Neuronal stem cell (in vitro differentiated cells): ENCODE data around the gene ZSWIM8.
"Not testable (repeated sequence)": the region's sequence is repeated elsewhere in the genome, so short reads cannot be mapped to it uniquely, and the experiment has no call there.

ENCODE experiments used
- DNase-seq: peaks from one replicate; pipeline ENCODE4 v3.0.0-alpha.2; 2013; ENCODE audit warnings: low spot score
- H2AFZ ChIP-seq: one replicate; pipeline ENCODE4 v1.6.1; 2013; ENCODE audit warnings: mild to moderate bottlenecking, low read length, inconsistent platforms
- H2AK5ac ChIP-seq: 2 replicates; pipeline ENCODE4 v1.6.1; 2013; ENCODE audit warnings: low read depth, mild to moderate bottlenecking, inconsistent platforms, low read length, moderate library complexity, mixed read lengths
- H2BK120ac ChIP-seq: 2 replicates; pipeline ENCODE4 v1.6.1; 2013; ENCODE audit warnings: low read depth, mild to moderate bottlenecking, inconsistent platforms, low read length, moderate library complexity, mixed read lengths
- H2BK12ac ChIP-seq: one replicate; pipeline ENCODE4 v1.6.1; 2013; ENCODE audit warnings: low read length, inconsistent platforms
- H2BK15ac ChIP-seq: 2 replicates; pipeline ENCODE4 v1.6.1; 2013; ENCODE audit warnings: mild to moderate bottlenecking, low read length, inconsistent platforms, mixed read lengths
- H2BK5ac ChIP-seq: one replicate; pipeline ENCODE4 v1.6.1; 2013; ENCODE audit warnings: inconsistent platforms, mild to moderate bottlenecking, low read length, moderate library complexity
- H3K14ac ChIP-seq: one replicate; pipeline ENCODE4 v1.6.1; 2013; ENCODE audit warnings: low read length, inconsistent platforms
- H3K18ac ChIP-seq: 2 replicates; pipeline ENCODE4 v1.6.1; 2013; ENCODE audit warnings: low read length, inconsistent platforms
- H3K23ac ChIP-seq: 2 replicates; pipeline ENCODE4 v1.6.1; 2013; ENCODE audit warnings: low read depth, mild to moderate bottlenecking, mixed read lengths, low read length, inconsistent platforms; ENCODE audit not compliant: poor library complexity
- H3K27ac ChIP-seq: replicated peaks from 3 replicates; pipeline ENCODE4 v1.5.1; 2013; ENCODE audit warnings: low read length, inconsistent platforms
- H3K27me3 ChIP-seq, 3 experiments: 2 replicates each; pipeline ENCODE4 v1.6.1; 2013; ENCODE audit warnings: low read length in 3 of 3, mild to moderate bottlenecking in 2 of 3, inconsistent platforms in 1 of 3, low read depth in 1 of 3, mixed read lengths in 1 of 3, moderate library complexity in 1 of 3; ENCODE audit not compliant: control insufficient read depth in 3 of 3, insufficient read depth in 3 of 3
- H3K36me3 ChIP-seq, 2 donors: replicated peaks in 1 of 2; 2 replicates each; pipeline ENCODE4 v1.6.1; 2013; ENCODE audit warnings: low read length in 2 of 2; ENCODE audit not compliant: control insufficient read depth in 2 of 2, insufficient read depth in 2 of 2
- H3K4ac ChIP-seq: 2 replicates; pipeline ENCODE4 v1.6.1; 2013; ENCODE audit warnings: inconsistent platforms, mild to moderate bottlenecking, low read length, moderate library complexity
- H3K4me1 ChIP-seq, 2 donors: 1 replicate in 1 of 2; 2 replicates in 1 of 2; pipeline ENCODE4 v1.6.1; 2013; ENCODE audit warnings: low read length in 2 of 2, low read depth in 1 of 2; ENCODE audit not compliant: control insufficient read depth in 2 of 2, insufficient read depth in 1 of 2
- H3K4me2 ChIP-seq: one replicate; pipeline ENCODE4 v1.6.1; 2013; ENCODE audit warnings: mild to moderate bottlenecking, low read length, inconsistent platforms; ENCODE audit not compliant: insufficient read depth, poor library complexity, severe bottlenecking
- H3K4me3 ChIP-seq, 2 donors: 2 replicates each; pipeline ENCODE4 v1.5.1; 2013; ENCODE audit warnings: low read length in 2 of 2, mild to moderate bottlenecking in 2 of 2, inconsistent platforms in 1 of 2, moderate library complexity in 1 of 2
- H3K79me1 ChIP-seq: one replicate; pipeline ENCODE4 v1.6.1; 2013; ENCODE audit warnings: low read depth, mild to moderate bottlenecking, inconsistent platforms, low read length, moderate library complexity
- H3K9ac ChIP-seq: one replicate; pipeline ENCODE4 v1.6.1; 2013; ENCODE audit warnings: mild to moderate bottlenecking, low read depth, low read length, inconsistent platforms; ENCODE audit not compliant: poor library complexity
- H3K9me3 ChIP-seq, 2 donors: replicated peaks in 1 of 2; 2 replicates each; pipeline versions ENCODE3 to v1.6.1; 2013; ENCODE audit warnings: low read length in 2 of 2, mild to moderate bottlenecking in 2 of 2, inconsistent platforms in 1 of 2, low read depth in 1 of 2, mixed read lengths in 1 of 2, moderate library complexity in 1 of 2; ENCODE audit not compliant: control insufficient read depth in 2 of 2, insufficient read depth in 1 of 2
- H4K8ac ChIP-seq: one replicate; pipeline ENCODE4 v1.6.1; 2013; ENCODE audit warnings: low read depth, mild to moderate bottlenecking, inconsistent platforms, low read length, moderate library complexity
- H4K91ac ChIP-seq: one replicate; pipeline ENCODE4 v1.6.1; 2013; ENCODE audit warnings: low read length, low read depth, mild to moderate bottlenecking, inconsistent platforms; ENCODE audit not compliant: poor library complexity
- WGBS, 2 donors: extraction: QIAGEN DNeasy Blood & Tissue Kit; methylation state at CpG; one replicate each; pipeline ENCODE4 v1.1.7; 2013; ENCODE audit warnings: missing lambda C conversion rate in 2 of 2, mixed read lengths in 1 of 2; ENCODE audit not compliant: insufficient read length in 2 of 2, insufficient replicate concordance in 1 of 2; ENCODE audit errors: extremely low coverage in 2 of 2; 5-methylcytosine and 5-hydroxymethylcytosine counted together

ZSWIM8 gene

DNA sequence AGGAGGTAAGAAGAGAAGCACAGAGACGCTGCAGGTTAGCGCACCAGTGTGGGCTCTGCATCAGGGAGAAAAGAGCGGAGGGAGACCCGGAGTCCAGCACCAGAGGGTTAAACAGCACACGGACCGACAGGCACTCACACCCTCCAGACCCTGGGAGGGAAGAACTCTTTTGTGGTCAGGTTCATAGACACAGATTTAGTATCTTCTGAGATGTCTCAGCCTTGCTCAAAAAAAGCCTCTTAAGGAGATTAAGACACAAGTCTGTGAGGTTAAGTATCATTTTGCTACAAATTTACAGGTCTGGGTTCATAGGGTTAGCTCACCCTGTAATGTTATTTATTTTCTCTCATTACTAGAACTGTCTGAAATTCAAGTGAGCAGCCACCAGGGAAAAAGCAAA lies 42.8 kb downstream of the ZSWIM8 start:
- no CpG with 5 or more reads among the region's 6 CpGs for WGBS, 2 donors
- H2BK120ac ChIP-seq, result no peak overlapping the region
- H3K23ac ChIP-seq, result no peak overlapping the region
- H3K9me3 ChIP-seq, result no peaks in the 10 kb centered on the region
- H2AFZ ChIP-seq, result no peak overlapping the region
- H3K36me3 ChIP-seq, result peaks cover 12 to 28% of the 10 kb centered on the region in 2 donors
- no peak overlapping the region for H3K18ac ChIP-seq
- H2BK12ac ChIP-seq, result no peak overlapping the region
- DNase-seq, result no peak
- no peak overlapping the region for H3K4ac ChIP-seq
- H3K4me2 ChIP-seq, result no peak overlapping the region
- no peak overlapping the region for H2BK15ac ChIP-seq
- no peak overlapping the region for H2BK5ac ChIP-seq
- H3K4me1 ChIP-seq, result peaks cover 0 to 1% of the 10 kb centered on the region in 2 donors
- H2AK5ac ChIP-seq, result no peak overlapping the region
- peaks cover 2% of the 10 kb centered on the region for H3K79me1 ChIP-seq
- H4K91ac ChIP-seq, result no peak overlapping the region
- H3K14ac ChIP-seq, result no peak overlapping the region
- H3K27me3 ChIP-seq, result no peaks in the 10 kb centered on the region
- no peak overlapping the region for H3K27ac ChIP-seq
- no peak overlapping the region for H4K8ac ChIP-seq
- H3K9ac ChIP-seq, result no peak overlapping the region
- no peak overlapping the region for H3K4me3 ChIP-seq

DNA sequence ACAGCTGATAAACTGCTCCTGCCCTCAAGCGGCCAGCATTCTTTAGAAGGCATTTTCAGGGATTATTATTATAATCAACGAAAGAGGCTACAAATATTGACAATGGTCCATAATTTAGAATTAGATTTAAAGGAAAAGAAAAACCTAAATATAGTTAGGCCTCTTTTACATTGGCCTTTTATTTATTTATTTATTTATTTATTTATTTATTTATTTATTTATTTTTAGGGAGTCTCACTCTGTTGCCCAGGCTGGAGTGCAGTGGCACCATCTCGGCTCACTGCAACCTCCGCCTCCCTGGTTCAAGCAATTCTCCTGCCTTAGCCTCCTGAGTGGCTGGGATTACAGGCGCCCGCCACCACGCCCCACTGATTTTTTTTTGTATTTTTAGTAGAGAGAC lies 43.7 kb downstream of the ZSWIM8 start:
- H3K36me3 ChIP-seq, result peaks cover 10 to 19% of the 10 kb centered on the region in 2 donors
- H2BK12ac ChIP-seq, H2BK5ac ChIP-seq, H2AFZ ChIP-seq, DNase-seq, H3K14ac ChIP-seq, H3K79me1 ChIP-seq, H4K91ac ChIP-seq, H3K23ac ChIP-seq, H2BK120ac ChIP-seq, H2BK15ac ChIP-seq, H3K4me3 ChIP-seq, H2AK5ac ChIP-seq, H3K27ac ChIP-seq, H3K4me1 ChIP-seq, H3K4me2 ChIP-seq, H3K4ac ChIP-seq, H3K9ac ChIP-seq, H3K9me3 ChIP-seq, H3K18ac ChIP-seq, H3K27me3 ChIP-seq, H4K8ac ChIP-seq: not testable (repeated sequence)
- no CpG with 5 or more reads among the region's 7 CpGs for WGBS, 2 donors

GRCh38 chr10:73836427-73836980 lies 51.1 kb downstream of the ZSWIM8 start:
- H2AFZ ChIP-seq, result no peak overlapping the region
- no peaks in the 10 kb centered on the region for H3K79me1 ChIP-seq
- no peaks in the 10 kb centered on the region for H3K27me3 ChIP-seq
- H2AK5ac ChIP-seq, result no peak overlapping the region
- H2BK12ac ChIP-seq, result no peak overlapping the region
- peaks cover 9 to 11% of the 10 kb centered on the region in 2 donors for H3K4me1 ChIP-seq
- no peak overlapping the region for H4K8ac ChIP-seq
- no peak overlapping the region for H3K23ac ChIP-seq
- no peak overlapping the region for H3K4me2 ChIP-seq
- H3K18ac ChIP-seq, result no peak overlapping the region
- peaks cover 10 to 33% of the 10 kb centered on the region in 2 donors for H3K36me3 ChIP-seq
- no peak for DNase-seq
- H3K9ac ChIP-seq, result no peak overlapping the region
- H4K91ac ChIP-seq, result no peak overlapping the region
- H2BK5ac ChIP-seq, result no peak overlapping the region
- no peak overlapping the region for H3K4ac ChIP-seq
- H3K4me3 ChIP-seq, result no peak overlapping the region
- H3K14ac ChIP-seq, result no peak overlapping the region
- WGBS, 2 donors, result no CpG with 5 or more reads among the region's 11 CpGs
- H3K27ac ChIP-seq, result no peak overlapping the region
- no peaks in the 10 kb centered on the region for H3K9me3 ChIP-seq
- H2BK15ac ChIP-seq, result no peak overlapping the region
- no peak overlapping the region for H2BK120ac ChIP-seq

- no peak overlapping the region for H3K14ac ChIP-seq
- H2BK15ac ChIP-seq, result no peak overlapping the region
- no peak overlapping the region for H3K18ac ChIP-seq
- H2AK5ac ChIP-seq, result no peak overlapping the region
- no peak for DNase-seq
- H3K4me1 ChIP-seq, result peaks cover 9 to 13% of the 10 kb centered on the region in 2 donors
- H3K27me3 ChIP-seq, result no peaks in the 10 kb centered on the region
- H2AFZ ChIP-seq, result no peak overlapping the region
- no CpG with 5 or more reads among the region's 3 CpGs for WGBS, 2 donors
- no peak overlapping the region for H3K27ac ChIP-seq
- H4K91ac ChIP-seq, result no peak overlapping the region
- no peaks in the 10 kb centered on the region for H3K79me1 ChIP-seq
- H3K23ac ChIP-seq, result no peak overlapping the region
- H4K8ac ChIP-seq, result no peak overlapping the region
- H3K36me3 ChIP-seq, result peaks cover 12 to 39% of the 10 kb centered on the region in 2 donors
- no peak overlapping the region for H3K9ac ChIP-seq
- H3K4me3 ChIP-seq, result no peak overlapping the region
- no peak overlapping the region for H2BK5ac ChIP-seq
- no peaks in the 10 kb centered on the region for H3K9me3 ChIP-seq
- H3K4me2 ChIP-seq, result no peak overlapping the region
- H3K4ac ChIP-seq, result no peak overlapping the region
- no peak overlapping the region for H2BK12ac ChIP-seq
- no peak overlapping the region for H2BK120ac ChIP-seq
Measured at GRCh38 chr10:73837072-73837471, 51.7 kb downstream of the ZSWIM8 start.
